Frontal cortex (tissue), 4 donors: ENCODE data around the gene URI1. TPM values are rescaled to one million over a fixed set of nuclear protein-coding genes. Genes with fewer than 3 reads are reported as not detected.
A peak's percentile ranks its signal among the peaks of the same experiment; 100 is the strongest.

ENCODE experiments used
- DNase-seq, 2 donors: peaks; one replicate each; pipeline ENCODE4 v3.0.0; 2012; ENCODE audit warnings: low spot score in 2 of 2
- FAIRE-seq: peaks from 2 replicates; lab custom pipeline; 2012; peaks lifted over from hg19 to GRCh38; lab: Jason Lieb, UNC
- total RNA-seq: library from RNA; depleted of rRNA; stranded (reverse); fragments of >200 nt; gene quantifications from one replicate; pipeline ENCODE4 v1.2.3, GENCODE V29; 2014
- donor health status: control.
- donor health status: control.
- donor health status: control.

URI1 gene
- total RNA-seq, 1 donor from 2014 or later = 117 TPM

GRCh38 chr19:30046522-30046921 lies 104.5 kb downstream of the URI1 start:
- no peak for FAIRE-seq
- no peak for DNase-seq

- FAIRE-seq (no peak), DNase-seq (no peak)
Measured at GRCh38 chr19:30047432-30047831, 105.4 kb downstream of the URI1 start.

- FAIRE-seq (peak; percentile 90), DNase-seq (peak in 1 of 2 donors; percentile 31)
Measured at GRCh38 chr19:30049226-30049625, 107.2 kb downstream of the URI1 start.

GRCh38 chr19:30049846-30050667 lies 108.0 kb downstream of the URI1 start:
- DNase-seq = no peak
- no peak for FAIRE-seq

GRCh38 chr19:30052122-30053075 lies 110.4 kb downstream of the URI1 start:
- DNase-seq = peak in 1 of 2 donors; percentile 8
- no peak for FAIRE-seq

GRCh38 chr19:30053558-30053957 lies 111.5 kb downstream of the URI1 start:
- FAIRE-seq = no peak

GRCh38 chr19:30054210-30054609 lies 112.2 kb downstream of the URI1 start:
- DNase-seq (no peak), FAIRE-seq (no peak)

More at GRCh38 chr19:30053558-30053957, 111.5 kb downstream of the URI1 start:
- no peak for DNase-seq

GRCh38 chr19:30056580-30056979 lies 114.5 kb downstream of the URI1 start:
- DNase-seq = no peak
- no peak for FAIRE-seq

GRCh38 chr19:30059741-30060457 lies 117.9 kb downstream of the URI1 start:
- FAIRE-seq (no peak), DNase-seq (peak in 1 of 2 donors; percentile 8)

- DNase-seq (no peak), FAIRE-seq (no peak)
Measured at GRCh38 chr19:30060531-30061222, 118.6 kb downstream of the URI1 start.

GRCh38 chr19:30061223-30062064 lies 119.4 kb downstream of the URI1 start:
- FAIRE-seq = no peak
- DNase-seq = no peak

GRCh38 chr19:30062065-30062906 lies 120.2 kb downstream of the URI1 start:
- no peak for FAIRE-seq
- no peak for DNase-seq

GRCh38 chr19:30062907-30063649 lies 121.0 kb downstream of the URI1 start:
- no peak for FAIRE-seq
- DNase-seq = no peak

GRCh38 chr19:30063650-30064347 lies 121.8 kb downstream of the URI1 start:
- FAIRE-seq = no peak
- DNase-seq = no peak

- DNase-seq = peak in 1 of 2 donors; percentile 70
- FAIRE-seq = no peak
Measured at GRCh38 chr19:30064348-30064699, 122.3 kb downstream of the URI1 start.

- DNase-seq (no peak), FAIRE-seq (no peak)
Measured at GRCh38 chr19:30064771-30065494, 122.9 kb downstream of the URI1 start.
